Inflammatory macrophage treated with lipopolysaccharide for 1 hour (primary cell): ENCODE measurements around the gene ZNF273.
A peak's percentile ranks its signal among the peaks of the same experiment; 100 is the strongest.
"Not testable (repeated sequence)": the region's sequence is repeated elsewhere in the genome, so short reads cannot be mapped to it uniquely, and the experiment has no call there.

ENCODE experiments used
- DNase-seq, 2 donors: peaks; one replicate each; pipeline ENCODE4 v3.0.0-alpha.2; 2020 to 2022

Gene ZNF273

DNA sequence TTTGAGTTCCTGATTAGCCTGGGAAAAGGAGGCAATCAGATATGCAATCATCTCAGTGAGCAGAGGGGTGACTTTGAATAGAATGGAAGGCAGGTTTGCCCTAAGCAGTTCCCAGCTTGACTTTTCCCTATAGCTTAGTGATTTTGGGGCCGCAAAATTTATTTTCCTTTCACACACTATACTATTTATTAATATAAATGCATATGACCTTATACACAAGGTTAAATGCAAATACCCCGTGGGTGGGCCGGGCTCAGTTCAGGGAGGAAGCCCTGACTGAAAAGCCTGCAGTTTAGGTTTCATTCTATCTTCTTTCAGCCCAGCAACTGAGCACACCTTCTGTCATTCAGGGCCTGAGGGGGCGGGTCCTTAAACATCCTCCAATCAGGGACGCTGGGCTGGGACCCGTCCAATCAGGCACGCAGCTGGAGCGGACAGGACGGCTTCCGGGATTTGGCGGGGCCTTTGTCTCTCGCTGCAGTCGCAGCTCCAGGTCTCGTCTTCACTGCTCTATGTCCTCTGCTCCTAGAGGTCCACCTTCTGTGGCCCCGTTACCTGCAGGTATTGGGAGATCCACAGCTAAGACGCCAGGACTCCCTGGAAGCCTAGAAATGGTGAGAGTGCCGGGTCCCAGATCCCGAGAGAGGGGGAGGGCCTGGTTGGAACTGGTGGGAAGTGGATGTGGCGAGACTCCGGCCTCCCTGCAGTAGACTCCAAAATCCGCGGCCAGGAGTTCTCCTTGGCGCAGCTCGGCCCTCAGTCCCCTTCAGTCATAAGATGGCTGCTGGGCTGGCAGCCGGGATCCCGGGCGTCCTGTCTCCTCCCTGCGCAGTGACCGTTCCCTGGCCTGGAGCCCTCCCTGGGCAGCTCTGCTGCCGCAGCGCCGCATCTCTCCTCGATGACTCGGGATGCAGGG, at the start of gene ZNF273:
Gene ZNF273, plus strand, starts transcription at position 468 of the 916 bp plus-strand sequence. Its CDS starts 45 bp downstream, at position 513.
- peak; percentile 80 to 82 for DNase-seq

DNA sequence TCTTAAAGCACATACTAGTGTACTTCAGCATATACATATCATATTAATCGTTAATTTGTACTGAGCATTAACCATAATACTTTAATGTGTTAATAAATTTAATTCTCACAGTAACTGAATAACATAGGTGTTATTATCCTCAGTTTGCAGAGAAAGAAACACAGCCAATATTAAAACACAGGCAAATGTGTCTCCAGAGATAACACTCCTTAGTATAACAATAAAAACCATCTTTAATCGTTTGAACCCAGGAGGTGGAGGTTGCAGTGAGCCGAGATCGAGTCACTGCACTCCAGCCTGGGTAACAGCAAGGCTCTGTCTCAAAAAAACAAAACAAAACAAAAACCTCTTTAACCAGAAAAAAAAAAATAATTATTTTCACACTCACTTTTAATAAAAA, 49.4 kb upstream of the ZNF273 start:
- DNase-seq = no peak

DNA sequence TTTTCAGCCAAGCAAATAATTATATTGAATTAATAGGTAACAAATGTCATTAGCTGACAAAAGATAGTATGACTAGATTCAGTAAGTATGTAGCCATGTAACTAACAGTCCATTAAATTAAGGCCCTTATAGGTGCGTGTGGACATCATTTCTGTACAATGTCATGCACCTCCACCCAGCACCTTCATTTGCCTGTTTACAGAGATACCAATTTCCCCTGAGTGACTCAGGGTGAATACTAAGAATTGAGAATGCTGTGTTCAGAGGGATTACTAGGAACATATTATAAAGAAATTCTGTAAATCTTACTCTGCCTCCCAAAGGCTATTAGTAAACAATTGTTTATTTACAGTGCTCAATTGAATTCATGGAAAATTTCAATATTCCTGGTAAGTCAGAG, 48.1 kb upstream of the ZNF273 start:
- DNase-seq = no peak

GRCh38 chr7:64863021-64863420, 40.1 kb upstream of the ZNF273 start:
- DNase-seq = no peak

- not testable (repeated sequence) for DNase-seq
Measured at GRCh38 chr7:64863530-64863929, 39.5 kb upstream of the ZNF273 start.

- no peak for DNase-seq
Measured at GRCh38 chr7:64863969-64864368, 39.1 kb upstream of the ZNF273 start.

DNA sequence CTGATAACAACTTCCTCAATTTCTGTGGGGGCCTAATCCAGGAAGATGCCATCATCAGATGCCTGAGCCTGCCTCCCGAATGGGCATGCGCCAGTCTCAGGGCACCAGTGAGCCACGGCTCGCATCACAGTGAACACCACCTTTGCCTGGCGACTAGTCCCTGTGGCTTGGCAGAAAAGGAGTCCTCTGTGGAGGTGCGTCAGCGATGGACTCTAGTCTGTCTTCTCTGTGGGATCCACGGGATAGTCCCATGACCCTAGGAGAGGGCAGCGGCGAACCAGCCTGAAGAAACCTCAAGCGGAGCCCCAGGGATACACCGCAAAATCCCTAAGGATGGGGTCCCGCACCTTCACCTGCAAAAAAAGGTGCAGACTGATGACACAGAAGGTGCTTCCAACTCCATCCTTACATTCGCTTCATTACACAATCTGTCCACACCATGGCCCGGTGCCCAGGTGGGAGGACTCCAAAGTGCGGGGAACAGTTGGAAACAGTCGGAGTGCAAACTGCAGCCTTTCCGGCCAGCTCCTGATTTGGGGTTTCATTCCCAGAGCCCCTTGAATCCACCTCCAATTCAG, 35.1 kb upstream of the ZNF273 start:
- no peak for DNase-seq

- no peak for DNase-seq
Measured at GRCh38 chr7:64868499-64868898, 34.6 kb upstream of the ZNF273 start.

- DNase-seq = no peak
Measured at GRCh38 chr7:64869121-64869725, 33.9 kb upstream of the ZNF273 start.

DNA sequence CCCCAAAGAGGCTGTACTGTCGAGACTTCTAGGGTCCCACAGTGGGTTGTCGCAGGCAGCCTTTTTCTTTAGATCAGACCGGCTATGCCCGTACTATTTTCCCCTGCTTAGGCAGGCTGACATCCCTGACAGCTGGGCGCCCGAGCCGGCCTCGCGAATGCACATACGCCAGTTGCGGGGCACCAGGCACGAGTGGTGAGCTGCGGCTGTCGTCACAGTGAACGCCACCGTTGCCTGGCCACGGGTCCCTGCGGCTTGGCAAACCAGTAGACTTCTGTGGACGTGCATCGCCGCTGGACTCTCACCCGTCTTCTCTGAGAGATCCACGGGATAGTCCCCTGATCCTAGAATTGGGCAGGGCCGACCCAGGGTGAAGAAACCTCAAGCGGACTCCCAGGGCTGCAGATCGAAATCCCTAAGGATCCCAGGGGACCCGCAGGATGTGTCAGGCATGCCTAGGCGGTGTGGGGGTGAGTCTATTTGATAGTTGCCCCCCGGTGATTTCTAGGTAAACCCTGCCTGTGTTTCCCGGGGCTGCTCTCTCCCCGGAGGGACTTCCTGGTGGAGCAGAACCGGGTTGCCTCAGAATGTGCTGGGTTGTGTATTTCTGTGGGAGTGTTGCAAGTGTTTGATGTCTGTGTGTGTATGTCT, 33.0 kb upstream of the ZNF273 start:
- DNase-seq = no peak

DNA sequence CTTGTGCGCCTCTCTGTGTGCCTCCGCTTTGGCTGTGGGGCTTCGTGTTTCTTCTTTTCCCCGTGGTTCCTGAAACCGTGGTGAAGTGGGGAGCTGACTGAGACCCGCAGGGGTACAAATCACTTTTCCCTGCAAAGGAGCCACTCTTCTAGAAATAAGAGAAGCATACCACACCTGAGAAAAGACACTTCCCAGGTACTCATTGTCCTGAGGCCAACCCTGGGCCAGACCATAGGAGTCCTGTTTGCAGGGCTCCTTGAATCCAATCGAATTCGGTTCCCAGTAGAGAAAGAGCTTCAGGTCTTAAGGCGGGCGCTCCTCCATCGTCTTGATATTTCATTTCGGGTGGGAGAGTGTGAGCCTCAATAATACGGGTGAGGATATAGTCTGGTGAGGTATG, 32.4 kb upstream of the ZNF273 start:
- DNase-seq = no peak

- no peak for DNase-seq
Measured at GRCh38 chr7:64871761-64872160, 31.3 kb upstream of the ZNF273 start.

GRCh38 chr7:64872351-64873154, 30.5 kb upstream of the ZNF273 start:
- DNase-seq = no peak

- DNase-seq = no peak
Measured at GRCh38 chr7:64873155-64873500, 29.9 kb upstream of the ZNF273 start.

DNA sequence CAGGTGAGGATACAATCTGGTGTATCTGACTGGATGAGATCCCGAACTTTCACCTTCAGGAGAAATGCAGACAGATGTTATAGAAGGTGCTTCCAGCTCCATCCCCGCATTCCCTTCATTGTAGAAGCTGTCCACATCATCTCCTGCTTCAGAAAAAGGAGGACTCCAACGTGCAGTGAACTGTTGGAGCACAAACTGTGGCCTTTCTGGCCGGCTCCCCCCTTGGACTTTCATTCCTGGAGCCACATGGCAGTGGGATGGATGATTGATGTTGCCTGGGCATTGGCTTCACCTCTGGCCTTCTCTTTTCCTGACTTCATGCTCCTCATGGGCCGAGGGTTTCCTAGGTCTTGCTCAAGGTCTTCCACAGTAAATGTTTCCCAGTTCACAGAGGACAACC, 29.6 kb upstream of the ZNF273 start:
- DNase-seq = no peak

- DNase-seq = no peak
Measured at GRCh38 chr7:64874114-64874513, 29.0 kb upstream of the ZNF273 start.

- DNase-seq = no peak
Measured at GRCh38 chr7:64874562-64875250, 28.4 kb upstream of the ZNF273 start.

- DNase-seq = no peak
Measured at GRCh38 chr7:64875258-64875657, 27.8 kb upstream of the ZNF273 start.

DNA sequence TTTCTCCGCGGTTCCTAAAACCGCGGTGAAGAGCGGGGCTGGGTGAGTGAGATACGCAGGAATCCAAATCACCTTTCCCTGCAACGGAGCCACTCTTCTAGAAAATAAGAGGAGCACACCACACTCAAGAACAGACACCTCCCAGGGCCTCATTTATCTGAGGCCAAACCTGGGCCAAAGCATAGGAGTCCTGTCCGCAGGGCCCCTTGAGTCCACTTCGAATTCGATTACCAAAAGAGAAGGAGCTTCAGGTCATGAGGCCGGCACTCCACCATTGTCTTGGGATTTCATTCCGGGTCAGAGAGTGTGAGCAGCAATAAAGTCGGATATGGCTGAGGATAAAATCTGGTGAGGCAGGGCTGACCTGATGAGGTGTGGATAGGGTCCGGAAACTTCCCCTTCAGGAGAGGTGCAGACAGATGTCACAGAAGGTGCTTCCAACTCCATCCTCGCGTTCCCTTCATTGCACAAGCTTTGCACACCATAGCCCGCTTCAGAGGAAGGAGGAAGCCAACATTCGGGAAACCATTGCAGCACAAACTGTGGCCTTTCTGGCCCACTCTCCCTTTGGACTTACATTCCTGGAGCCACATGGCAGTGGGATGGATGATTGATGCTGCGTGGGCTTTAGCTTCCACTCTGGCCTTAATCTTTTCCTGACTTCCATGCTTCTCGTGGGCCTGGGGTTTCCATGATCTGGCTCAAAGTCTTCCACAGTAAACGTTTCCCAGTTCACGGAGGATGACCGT, 27.2 kb upstream of the ZNF273 start:
- no peak for DNase-seq

- no peak for DNase-seq
Measured at GRCh38 chr7:64876792-64877713, 26.0 kb upstream of the ZNF273 start.
